GM21447 (cell line): ENCODE data around the gene XRCC4.
"Not testable (repeated sequence)": the region's sequence is repeated elsewhere in the genome, so short reads cannot be mapped to it uniquely, and the experiment has no call there.

Experiments
- ATAC-seq: cut with Tn5 transposase; IDR thresholded peaks from one replicate; pipeline ENCODE4 v1.9.1; 2021; ENCODE audit not compliant: unreplicated experiment

XRCC4 gene

GRCh38 chr5:83257684-83258083 is 180.3 kb downstream of the XRCC4 start:
- not testable (repeated sequence) for ATAC-seq

GRCh38 chr5:83265318-83265717 is 188.0 kb downstream of the XRCC4 start:
- no peak for ATAC-seq

- no peak for ATAC-seq
Measured at GRCh38 chr5:83270311-83270710, 193.0 kb downstream of the XRCC4 start.

- no peak for ATAC-seq
Measured at GRCh38 chr5:83277154-83277553, 199.8 kb downstream of the XRCC4 start.

GRCh38 chr5:83277953-83278352 is 200.6 kb downstream of the XRCC4 start:
- ATAC-seq, result peak; percentile 68

GRCh38 chr5:83281176-83281575 is 203.8 kb downstream of the XRCC4 start:
- no peak for ATAC-seq

- ATAC-seq, result no peak
Measured at GRCh38 chr5:83281658-83282057, 204.3 kb downstream of the XRCC4 start.

GRCh38 chr5:83283761-83284160 is 206.4 kb downstream of the XRCC4 start:
- ATAC-seq, result no peak

GRCh38 chr5:83285661-83286398 is 208.5 kb downstream of the XRCC4 start:
- ATAC-seq, result no peak

GRCh38 chr5:83294246-83294645 is 216.9 kb downstream of the XRCC4 start:
- ATAC-seq, result no peak

GRCh38 chr5:83299353-83299752 is 222.0 kb downstream of the XRCC4 start:
- ATAC-seq, result no peak

GRCh38 chr5:83306572-83307241 is 229.4 kb downstream of the XRCC4 start:
- peak; percentile 98 for ATAC-seq

GRCh38 chr5:83312663-83313062 is 235.3 kb downstream of the XRCC4 start:
- ATAC-seq, result no peak

GRCh38 chr5:83313436-83313835 is 236.1 kb downstream of the XRCC4 start:
- no peak for ATAC-seq

GRCh38 chr5:83321483-83322055 is 244.2 kb downstream of the XRCC4 start:
- ATAC-seq, result no peak

GRCh38 chr5:83322273-83322924 is 245.1 kb downstream of the XRCC4 start:
- ATAC-seq, result no peak

- no peak for ATAC-seq
Measured at GRCh38 chr5:83323557-83324180, 246.3 kb downstream of the XRCC4 start.

- ATAC-seq, result no peak
Measured at GRCh38 chr5:83331842-83332241, 254.5 kb downstream of the XRCC4 start.

GRCh38 chr5:83337453-83338035 is 260.2 kb downstream of the XRCC4 start:
- no peak for ATAC-seq

- no peak for ATAC-seq
Measured at GRCh38 chr5:83340511-83340918, 263.2 kb downstream of the XRCC4 start.

- ATAC-seq, result no peak
Measured at GRCh38 chr5:83341815-83342334, 264.5 kb downstream of the XRCC4 start.
